Upper lobe of left lung (tissue), 6 donors: ENCODE data around the gene FHIT. TPM values are rescaled to one million over a fixed set of nuclear protein-coding genes. Genes with fewer than 3 reads are reported as not detected.
"Not testable (repeated sequence)": the region's sequence is repeated elsewhere in the genome, so short reads cannot be mapped to it uniquely, and the experiment has no call there.

ENCODE experiments used
- ATAC-seq, 2 donors: fragments of 200-7000 bp; cut with Tn5 transposase; one replicate each; pipeline ENCODE4 v1.9.1; 2022; ENCODE audit warnings: mild to moderate bottlenecking in 2 of 2, moderate library complexity in 2 of 2; ENCODE audit not compliant: low FRiP score in 2 of 2
- DNase-seq, 2 donors: peaks; one replicate each; pipeline ENCODE4 v3.0.0-alpha.2; 2019 to 2020
- H3K27ac ChIP-seq, 4 donors: fragments of 200-600 bp; sonication (generic); one replicate each; pipeline ENCODE4 v1.5.1; 2016 to 2019
- H3K27me3 ChIP-seq, 4 donors: fragments of 200-600 bp; sonication (generic); one replicate each; pipeline ENCODE4 v1.5.1; 2017 to 2019
- H3K36me3 ChIP-seq, 4 donors: fragments of 200-600 bp; sonication (generic); one replicate each; pipeline ENCODE4 v1.5.1; 2016 to 2019
- H3K4me1 ChIP-seq, 4 donors: fragments of 200-600 bp; sonication (generic); one replicate each; pipeline ENCODE4 v1.5.1; 2018 to 2019
- H3K4me3 ChIP-seq, 4 donors: fragments of 200-600 bp; sonication (generic); one replicate each; pipeline ENCODE4 v1.5.1; 2017 to 2019; ENCODE audit warnings: mild to moderate bottlenecking in 2 of 4, moderate library complexity in 1 of 4
- H3K9me3 ChIP-seq, 4 donors: fragments of 200-600 bp; sonication (generic); one replicate each; pipeline ENCODE4 v1.5.1; 2018 to 2019
- CTCF ChIP-seq, 6 experiments: fragments of 450-650 bp in 4 of 6; fragments of 200-600 bp in 2 of 6; sonication (generic) in 2 of 6; IDR thresholded peaks; one replicate each; pipeline ENCODE4 v1.5.1; 2016 to 2019; ENCODE audit warnings: antibody characterized with exemption in 6 of 6
- EP300 ChIP-seq, 4 donors: sonication (generic); formaldehyde crosslinking; IDR thresholded peaks; one replicate each; pipeline ENCODE4 v1.5.1; 2017; ENCODE audit warnings: antibody characterized with exemption in 4 of 4, control low read depth in 2 of 4
- POLR2A ChIP-seq, 4 donors: fragments of 450-650 bp; IDR thresholded peaks; one replicate each; pipeline ENCODE4 v1.5.1; 2016 to 2017; ENCODE audit warnings: antibody characterized with exemption in 4 of 4, mild to moderate bottlenecking in 2 of 4
- POLR2AphosphoS5 ChIP-seq, 2 donors: sonication (generic); formaldehyde crosslinking; IDR thresholded peaks; one replicate each; pipeline ENCODE4 v1.5.1; 2017; ENCODE audit warnings: antibody characterized with exemption in 2 of 2
- WGBS, 2 donors: methylation state at CpG; one replicate each; pipeline ENCODE4 v1.1.5; 2017 to 2018; 5-methylcytosine and 5-hydroxymethylcytosine counted together
- total RNA-seq, 6 donors: library from RNA; depleted of rRNA in 4 of 6; stranded (reverse); fragments of >200 nt in 4 of 6; gene quantifications; one replicate each; pipeline versions ENCODE4 v1.1.0 to v1.2.1, GENCODE V29; 2016 to 2021
- donor health status: DM: no; HTN: no; CAD: no; lungs with moderate emphysema.
- donor health status: DM: no; HTN: yes; CAD: no; lungs with severe emphysema.

FHIT gene
- total RNA-seq, 6 donors from 2014 or later = 6.8 to 56.6 (median 11.1) TPM

GRCh38 chr3:60898321-60898720 lies 352.9 kb downstream of the FHIT start:
- no peak for DNase-seq
- Histone ChIP-seq H3K4me1 (no peaks in the 10 kb centered on the region), H3K27ac (no peak overlapping the region), H3K36me3 (no peaks in the 10 kb centered on the region), H3K9me3 (no peaks in the 10 kb centered on the region), H3K4me3 (no peak overlapping the region), H3K27me3 (no peaks in the 10 kb centered on the region)
- no peak for ATAC-seq
- TF ChIP-seq EP300 (IDR thresholded peaks at IDR 0.05) (no peak), POLR2A (IDR thresholded peaks at IDR 0.05) (no peak), CTCF (IDR thresholded peaks at IDR 0.05) (no peak), POLR2AphosphoS5 (IDR thresholded peaks at IDR 0.05) (no peak)
- 66 to 74% methylated on average over 1 of the region's 1 CpG for WGBS, 2 donors

- H3K27me3 ChIP-seq = no peaks in the 10 kb centered on the region
- TF ChIP-seq POLR2A (IDR thresholded peaks at IDR 0.05) (no peak), POLR2AphosphoS5 (IDR thresholded peaks at IDR 0.05) (no peak), CTCF (IDR thresholded peaks at IDR 0.05) (no peak), EP300 (IDR thresholded peaks at IDR 0.05) (no peak)
- DNase-seq (no peak), ATAC-seq (no peak)
- no peaks in the 10 kb centered on the region for H3K4me1 ChIP-seq
- H3K36me3 ChIP-seq = no peaks in the 10 kb centered on the region
- H3K4me3 ChIP-seq = no peak overlapping the region
- WGBS, 2 donors = 60 to 64% methylated on average over 2 of the region's 2 CpGs
- no peak overlapping the region for H3K27ac ChIP-seq
- no peaks in the 10 kb centered on the region for H3K9me3 ChIP-seq
These were observed 357.3 kb downstream of the FHIT start for GRCh38 chr3:60893946-60894345.

GRCh38 chr3:60890226-60890625 lies 361.0 kb downstream of the FHIT start:
- DNase-seq (no peak), ATAC-seq (no peak)
- Histone ChIP-seq H3K4me1 (no peaks in the 10 kb centered on the region), H3K27ac (no peak overlapping the region), H3K36me3 (no peaks in the 10 kb centered on the region), H3K9me3 (no peaks in the 10 kb centered on the region), H3K4me3 (no peak overlapping the region), H3K27me3 (no peaks in the 10 kb centered on the region)
- TF ChIP-seq CTCF (IDR thresholded peaks at IDR 0.05) (no peak), POLR2AphosphoS5 (IDR thresholded peaks at IDR 0.05) (no peak), EP300 (IDR thresholded peaks at IDR 0.05) (no peak), POLR2A (IDR thresholded peaks at IDR 0.05) (no peak)
- 91 to 92% methylated on average over 5 of the region's 5 CpGs for WGBS, 2 donors

GRCh38 chr3:60888952-60889351 lies 362.3 kb downstream of the FHIT start:
- H3K4me1 ChIP-seq, H3K4me3 ChIP-seq, H3K27me3 ChIP-seq, DNase-seq, ATAC-seq, H3K9me3 ChIP-seq, H3K36me3 ChIP-seq, H3K27ac ChIP-seq: not testable (repeated sequence)
- WGBS, 2 donors = 96 to 97% methylated on average over 10 of the region's 10 CpGs

- DNase-seq = no peak
- TF ChIP-seq POLR2AphosphoS5 (IDR thresholded peaks at IDR 0.05) (no peak), CTCF (IDR thresholded peaks at IDR 0.05) (no peak), POLR2A (IDR thresholded peaks at IDR 0.05) (no peak), EP300 (IDR thresholded peaks at IDR 0.05) (no peak)
- Histone ChIP-seq H3K27ac (no peak overlapping the region), H3K4me1 (no peaks in the 10 kb centered on the region), H3K27me3 (no peaks in the 10 kb centered on the region), H3K36me3 (no peaks in the 10 kb centered on the region), H3K4me3 (no peak overlapping the region), H3K9me3 (no peaks in the 10 kb centered on the region)
- no peak for ATAC-seq
- 78 to 82% methylated on average over 4 of the region's 4 CpGs for WGBS, 2 donors
These were observed 363.7 kb downstream of the FHIT start for GRCh38 chr3:60887574-60887973.
